ENCODE data around the gene TMEM8B.

DNA sequence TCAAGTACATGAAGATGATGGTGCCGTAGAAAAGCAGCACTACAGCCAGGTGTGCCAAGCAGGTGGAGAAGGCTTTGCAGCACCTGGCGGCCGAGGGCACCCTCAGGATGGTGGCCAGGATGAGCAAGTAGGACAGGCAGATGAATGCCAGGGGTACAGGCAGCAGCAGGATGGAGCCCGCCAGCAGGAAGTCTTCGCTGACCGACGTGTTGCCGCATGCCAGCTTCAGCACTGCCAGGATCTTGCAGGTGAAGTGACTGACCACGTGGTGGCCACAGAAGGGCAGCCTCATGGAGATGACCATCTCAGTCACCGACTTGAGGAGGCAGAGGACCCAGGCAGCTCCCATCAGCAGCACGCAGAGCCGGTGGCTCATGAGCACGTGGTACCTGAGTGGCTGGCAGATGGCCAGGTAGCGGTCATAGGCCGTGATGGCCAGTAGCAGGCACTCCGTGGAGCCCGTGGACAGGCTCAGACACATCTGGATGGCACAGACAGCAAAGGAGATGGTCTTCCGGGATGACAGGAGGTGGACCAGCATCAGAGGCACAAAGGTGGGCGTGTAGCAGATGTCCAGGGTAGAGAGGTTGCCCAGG lies 40.7 kb downstream of the TMEM8B start:
- TF ChIP-seq, protein P1, sequence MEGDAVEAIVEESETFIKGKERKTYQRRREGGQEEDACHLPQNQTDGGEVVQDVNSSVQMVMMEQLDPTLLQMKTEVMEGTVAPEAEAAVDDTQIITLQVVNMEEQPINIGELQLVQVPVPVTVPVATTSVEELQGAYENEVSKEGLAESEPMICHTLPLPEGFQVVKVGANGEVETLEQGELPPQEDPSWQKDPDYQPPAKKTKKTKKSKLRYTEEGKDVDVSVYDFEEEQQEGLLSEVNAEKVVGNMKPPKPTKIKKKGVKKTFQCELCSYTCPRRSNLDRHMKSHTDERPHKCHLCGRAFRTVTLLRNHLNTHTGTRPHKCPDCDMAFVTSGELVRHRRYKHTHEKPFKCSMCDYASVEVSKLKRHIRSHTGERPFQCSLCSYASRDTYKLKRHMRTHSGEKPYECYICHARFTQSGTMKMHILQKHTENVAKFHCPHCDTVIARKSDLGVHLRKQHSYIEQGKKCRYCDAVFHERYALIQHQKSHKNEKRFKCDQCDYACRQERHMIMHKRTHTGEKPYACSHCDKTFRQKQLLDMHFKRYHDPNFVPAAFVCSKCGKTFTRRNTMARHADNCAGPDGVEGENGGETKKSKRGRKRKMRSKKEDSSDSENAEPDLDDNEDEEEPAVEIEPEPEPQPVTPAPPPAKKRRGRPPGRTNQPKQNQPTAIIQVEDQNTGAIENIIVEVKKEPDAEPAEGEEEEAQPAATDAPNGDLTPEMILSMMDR (IDR thresholded peaks at IDR 0.05; ENCODE audit: low read length) = no peak
- no peak for TF ChIP-seq EZH2 (optimal IDR thresholded peaks at IDR 0.05; ENCODE audit: low read depth, low read length)
